H9 (cell line): ENCODE results near the gene TNFSF9. TPM values are rescaled to one million over a fixed set of nuclear protein-coding genes. Genes with fewer than 3 reads are reported as not detected.

Experiments
- DNase-seq: peaks from one replicate; pipeline ENCODE4 v3.0.0-alpha.2; 2017
- H2AFZ ChIP-seq: one replicate; pipeline ENCODE4 v1.6.1; 2013; ENCODE audit warnings: mild to moderate bottlenecking, low read length, control low read depth, moderate library complexity
- H2AK5ac ChIP-seq: 2 replicates; pipeline ENCODE4 v1.6.1; 2013; ENCODE audit warnings: low read length, control low read depth, mixed read lengths; ENCODE audit not compliant: insufficient read length
- H2BK120ac ChIP-seq: one replicate; pipeline ENCODE4 v1.6.1; 2013; ENCODE audit warnings: low read depth, mild to moderate bottlenecking, low read length, control low read depth, inconsistent platforms; ENCODE audit not compliant: poor library complexity, severe bottlenecking
- H2BK12ac ChIP-seq: 2 replicates; pipeline ENCODE4 v1.6.1; 2013; ENCODE audit warnings: low read length, control low read depth, mixed read lengths, low read depth; ENCODE audit not compliant: insufficient read length
- H2BK15ac ChIP-seq: 2 replicates; pipeline ENCODE4 v1.6.1; 2013; ENCODE audit warnings: low read depth, low read length, control low read depth
- H2BK20ac ChIP-seq: one replicate; pipeline ENCODE4 v1.6.1; 2013; ENCODE audit warnings: low read depth, mild to moderate bottlenecking, low read length, control low read depth, inconsistent platforms; ENCODE audit not compliant: poor library complexity, severe bottlenecking
- H2BK5ac ChIP-seq: 2 replicates; pipeline ENCODE4 v1.6.1; 2013; ENCODE audit warnings: low read length, control low read depth, mixed read lengths; ENCODE audit not compliant: insufficient read length
- H3K14ac ChIP-seq: 2 replicates; pipeline ENCODE4 v1.6.1; 2013; ENCODE audit warnings: low read length, control low read depth; ENCODE audit not compliant: insufficient read depth
- H3K18ac ChIP-seq: 2 replicates; pipeline ENCODE4 v1.6.1; 2013; ENCODE audit warnings: low read depth, mild to moderate bottlenecking, mixed read lengths, low read length, control low read depth; ENCODE audit not compliant: insufficient read length
- H3K23ac ChIP-seq: 2 replicates; pipeline ENCODE4 v1.6.1; 2013; ENCODE audit warnings: low read length, control low read depth, mixed read lengths, low read depth; ENCODE audit not compliant: insufficient read length
- H3K23me2 ChIP-seq: 2 replicates; pipeline ENCODE4 v1.6.1; 2013; ENCODE audit warnings: low read depth, mild to moderate bottlenecking, mixed read lengths, low read length, control low read depth; ENCODE audit not compliant: insufficient read length, poor library complexity, severe bottlenecking
- H3K27ac ChIP-seq: 2 replicates; pipeline ENCODE4 v1.5.1; 2013; ENCODE audit warnings: low read length, control low read depth, mixed read lengths, low read depth; ENCODE audit not compliant: insufficient read length
- H3K27me3 ChIP-seq: 2 replicates; pipeline ENCODE4 v1.6.1; 2013; ENCODE audit warnings: low read length, control low read depth, inconsistent platforms; ENCODE audit not compliant: insufficient read depth
- H3K4ac ChIP-seq: 2 replicates; pipeline ENCODE4 v1.6.1; 2013; ENCODE audit warnings: low read depth, mild to moderate bottlenecking, control low read depth, inconsistent platforms, low read length, moderate library complexity
- H3K4me1 ChIP-seq: 2 replicates; pipeline ENCODE4 v1.6.1; 2013; ENCODE audit warnings: low read length, control low read depth, inconsistent platforms; ENCODE audit not compliant: insufficient read depth
- H3K4me2 ChIP-seq: 2 replicates; pipeline ENCODE4 v1.6.1; 2013; ENCODE audit warnings: low read length, control low read depth, mixed read lengths; ENCODE audit not compliant: insufficient read length, insufficient read depth
- H3K56ac ChIP-seq: 2 replicates; pipeline ENCODE4 v1.6.1; 2013; ENCODE audit warnings: low read depth, mild to moderate bottlenecking, mixed read lengths, low read length, control low read depth; ENCODE audit not compliant: insufficient read length
- H3K79me1 ChIP-seq: 2 replicates; pipeline ENCODE4 v1.6.1; 2013; ENCODE audit warnings: low read depth, mild to moderate bottlenecking, moderate library complexity, low read length, control low read depth, inconsistent platforms; ENCODE audit not compliant: insufficient read depth, poor library complexity, severe bottlenecking
- H3K79me2 ChIP-seq: 2 replicates; pipeline ENCODE4 v1.6.1; 2013; ENCODE audit warnings: low read length, control low read depth, inconsistent platforms; ENCODE audit not compliant: insufficient read depth
- H3K9ac ChIP-seq: 2 replicates; pipeline ENCODE4 v1.6.1; 2013; ENCODE audit warnings: low read length, control low read depth, mixed read lengths; ENCODE audit not compliant: insufficient read length; ENCODE audit errors: extremely low read depth
- H3K9me3 ChIP-seq: one replicate; pipeline ENCODE4 v1.6.1; 2013; ENCODE audit warnings: low read depth, low read length, inconsistent platforms; ENCODE audit not compliant: control insufficient read depth
- H3T11ph ChIP-seq: one replicate; pipeline ENCODE4 v1.6.1; 2013; ENCODE audit warnings: mild to moderate bottlenecking, low read length, control low read depth, inconsistent platforms
- H4K20me1 ChIP-seq: one replicate; pipeline ENCODE4 v1.6.1; 2013; ENCODE audit not compliant: control insufficient read depth, insufficient read length, insufficient read depth
- H4K5ac ChIP-seq: 2 replicates; pipeline ENCODE4 v1.6.1; 2013; ENCODE audit warnings: low read depth, mild to moderate bottlenecking, mixed read lengths, low read length, control low read depth; ENCODE audit not compliant: insufficient read length
- H4K8ac ChIP-seq: replicated peaks from 2 replicates; pipeline ENCODE4 v1.6.1; 2013; ENCODE audit warnings: low read length, control low read depth, mixed read lengths, low read depth; ENCODE audit not compliant: insufficient read length
- H4K91ac ChIP-seq: 2 replicates; pipeline ENCODE4 v1.6.1; 2013; ENCODE audit warnings: low read depth, mild to moderate bottlenecking, moderate library complexity, mixed read lengths, low read length, control low read depth; ENCODE audit not compliant: insufficient read length
- H3K27ac Mint-ChIP-seq, 3 experiments: 2 replicates in 2 of 3; 3 replicates in 1 of 3; pipeline ENCODE4 v1.8.0; 2020 to 2021; ENCODE audit warnings: mixed read lengths in 3 of 3, mild to moderate bottlenecking in 1 of 3, moderate library complexity in 1 of 3
- H3K27me3 Mint-ChIP-seq: 2 replicates; pipeline ENCODE4 v1.8.0; 2021; ENCODE audit warnings: low read depth, mild to moderate bottlenecking, moderate library complexity, mixed read lengths
- H3K36me3 Mint-ChIP-seq, 3 experiments: 2 replicates in 2 of 3; 3 replicates in 1 of 3; pipeline ENCODE4 v1.8.0; 2020 to 2021; ENCODE audit warnings: low read depth in 3 of 3, mixed read lengths in 3 of 3; ENCODE audit not compliant: insufficient read depth in 1 of 3
- H3K4me1 Mint-ChIP-seq, 2 experiments: 2 replicates each; pipeline ENCODE4 v1.8.0; 2020; ENCODE audit warnings: mixed read lengths in 2 of 2
- H3K4me3 Mint-ChIP-seq, 2 experiments: 2 replicates in 1 of 2; 3 replicates in 1 of 2; pipeline ENCODE4 v1.8.0; 2020 to 2021; ENCODE audit warnings: mild to moderate bottlenecking in 2 of 2, mixed read lengths in 2 of 2, moderate library complexity in 1 of 2
- H3K9me3 Mint-ChIP-seq, 2 experiments: 2 replicates in 1 of 2; 3 replicates in 1 of 2; pipeline ENCODE4 v1.8.0; 2020; ENCODE audit warnings: mild to moderate bottlenecking in 2 of 2, mixed read lengths in 2 of 2, moderate library complexity in 1 of 2
- WGBS: extraction: QIAGEN DNeasy Blood & Tissue Kit; methylation state at CpG from one replicate; pipeline ENCODE4 v1.1.7; 2013; ENCODE audit warnings: missing lambda C conversion rate, low lambda C conversion rate, mixed read lengths; ENCODE audit not compliant: insufficient read length; ENCODE audit errors: extremely low coverage; 5-methylcytosine and 5-hydroxymethylcytosine counted together
- total RNA-seq: library from RNA; stranded (reverse); gene quantifications from 2 replicates; pipeline ENCODE4 v1.2.1, GENCODE V29; 2021
- TF ChIP-seq, protein P1 (sequence below): fragments of 200-600 bp; sonication (generic); conservative IDR thresholded peaks from 3 replicates; pipeline ENCODE4 v1.8.0; 2021; ENCODE audit warnings: antibody characterized with exemption, mild to moderate bottlenecking

The TNFSF9 gene
- total RNA-seq, 1 experiment from 2014 or later = 1.9 TPM

DNA sequence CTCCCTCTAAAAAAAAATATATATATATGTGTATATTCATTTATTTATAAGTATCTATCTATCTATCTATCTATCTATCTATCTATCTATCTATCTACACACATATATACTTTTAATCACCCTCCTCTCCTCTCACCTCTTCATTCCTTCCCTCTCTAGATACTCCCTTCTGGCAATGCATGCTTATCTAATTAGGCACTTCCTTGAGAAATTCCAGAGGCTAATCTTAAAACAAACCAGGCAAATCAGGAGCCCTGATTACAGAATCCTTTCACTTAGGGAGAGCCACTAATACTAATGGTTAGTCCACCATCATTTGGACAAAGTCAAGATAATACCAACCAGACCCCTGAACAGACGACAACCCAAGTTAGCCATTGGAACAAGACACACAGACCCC, 42.5 kb downstream of the TNFSF9 start:
- H4K91ac ChIP-seq = no peak overlapping the region
- peaks cover 0 to 8% of the 10 kb centered on the region in 2 experiments; a peak in 2 of 4 replicates for H3K4me1 Mint-ChIP-seq
- H3K18ac ChIP-seq = no peak overlapping the region
- no peak overlapping the region for H3T11ph ChIP-seq
- no peak overlapping the region for H3K14ac ChIP-seq
- H3K4me1 ChIP-seq = no peaks in the 10 kb centered on the region; the same call in 1 of the 2 replicates
- no peak overlapping the region for H2AK5ac ChIP-seq
- no peak overlapping the region for H2BK5ac ChIP-seq
- TF ChIP-seq, protein P1, sequence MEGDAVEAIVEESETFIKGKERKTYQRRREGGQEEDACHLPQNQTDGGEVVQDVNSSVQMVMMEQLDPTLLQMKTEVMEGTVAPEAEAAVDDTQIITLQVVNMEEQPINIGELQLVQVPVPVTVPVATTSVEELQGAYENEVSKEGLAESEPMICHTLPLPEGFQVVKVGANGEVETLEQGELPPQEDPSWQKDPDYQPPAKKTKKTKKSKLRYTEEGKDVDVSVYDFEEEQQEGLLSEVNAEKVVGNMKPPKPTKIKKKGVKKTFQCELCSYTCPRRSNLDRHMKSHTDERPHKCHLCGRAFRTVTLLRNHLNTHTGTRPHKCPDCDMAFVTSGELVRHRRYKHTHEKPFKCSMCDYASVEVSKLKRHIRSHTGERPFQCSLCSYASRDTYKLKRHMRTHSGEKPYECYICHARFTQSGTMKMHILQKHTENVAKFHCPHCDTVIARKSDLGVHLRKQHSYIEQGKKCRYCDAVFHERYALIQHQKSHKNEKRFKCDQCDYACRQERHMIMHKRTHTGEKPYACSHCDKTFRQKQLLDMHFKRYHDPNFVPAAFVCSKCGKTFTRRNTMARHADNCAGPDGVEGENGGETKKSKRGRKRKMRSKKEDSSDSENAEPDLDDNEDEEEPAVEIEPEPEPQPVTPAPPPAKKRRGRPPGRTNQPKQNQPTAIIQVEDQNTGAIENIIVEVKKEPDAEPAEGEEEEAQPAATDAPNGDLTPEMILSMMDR = no peak
- H2BK15ac ChIP-seq = no peak overlapping the region
- no peaks in the 10 kb centered on the region for H3K27me3 ChIP-seq
- no peak overlapping the region for H4K5ac ChIP-seq
- H3K9me3 ChIP-seq = peaks cover 3% of the 10 kb centered on the region
- no peak overlapping the region for H3K4me3 Mint-ChIP-seq
- H3K23ac ChIP-seq = no peak overlapping the region
- H3K36me3 Mint-ChIP-seq = peaks cover 0 to 4% (median 3%) of the 10 kb centered on the region in 3 experiments; a peak in 2 of 7 replicates
- H4K20me1 ChIP-seq = no peaks in the 10 kb centered on the region
- no peaks in the 10 kb centered on the region for H3K23me2 ChIP-seq
- no peak for DNase-seq
- peaks cover 6% of the 10 kb centered on the region for H3K27me3 Mint-ChIP-seq
- H2BK12ac ChIP-seq = no peak overlapping the region
- H3K9ac ChIP-seq = no peak overlapping the region
- peaks cover 5 to 27% of the 10 kb centered on the region in 2 experiments for H3K9me3 Mint-ChIP-seq
- no peak overlapping the region for H2BK120ac ChIP-seq
- no peak overlapping the region for H4K8ac ChIP-seq
- no peak overlapping the region for H3K27ac Mint-ChIP-seq
- H3K4ac ChIP-seq = no peak overlapping the region
- WGBS = no CpG with 5 or more reads among the region's 1 CpG
- no peak overlapping the region for H2AFZ ChIP-seq
- no peak overlapping the region for H3K56ac ChIP-seq
- H3K27ac ChIP-seq = no peak overlapping the region
- H3K4me2 ChIP-seq = no peak overlapping the region
- no peaks in the 10 kb centered on the region for H3K79me2 ChIP-seq
- no peaks in the 10 kb centered on the region for H3K79me1 ChIP-seq
- H2BK20ac ChIP-seq = no peak overlapping the region
